OCI-LY1 (cell line): ENCODE results near the gene C19orf67.

ENCODE experiments used
- H2AFZ ChIP-seq: fragments of 200-600 bp; sonication (generic), shearing (Covaris generic); 2 replicates; pipeline ENCODE4 v1.6.0; 2014; ENCODE audit warnings: antibody characterized with exemption, mild to moderate bottlenecking, low read length
- H3F3A ChIP-seq: fragments of 200-600 bp; sonication (generic), shearing (Covaris generic); 2 replicates; pipeline ENCODE4 v1.6.0; 2014; ENCODE audit warnings: mild to moderate bottlenecking, antibody characterized with exemption, low read length, moderate library complexity; ENCODE audit not compliant: insufficient read depth
- H3K27ac ChIP-seq: fragments of 200-600 bp; sonication (generic); 2 replicates; pipeline ENCODE4 v1.5.1; 2014; ENCODE audit warnings: low read length, mixed run types, mild to moderate bottlenecking, low read depth; ENCODE audit not compliant: poor library complexity, severe bottlenecking
- H3K27me3 ChIP-seq: fragments of 200-600 bp; sonication (generic); 2 replicates; pipeline ENCODE4 v1.6.0; 2014; ENCODE audit warnings: antibody characterized with exemption, mild to moderate bottlenecking, low read length, moderate library complexity; ENCODE audit not compliant: insufficient read depth
- H3K36me3 ChIP-seq: fragments of 200-600 bp; sonication (generic); 2 replicates; pipeline ENCODE4 v1.6.1; 2014; ENCODE audit warnings: mild to moderate bottlenecking, antibody characterized with exemption, low read length, moderate library complexity, mixed read lengths; ENCODE audit not compliant: insufficient read depth
- H3K4me1 ChIP-seq: fragments of 200-600 bp; sonication (generic); 2 replicates; pipeline ENCODE4 v1.5.1; 2014; ENCODE audit warnings: mild to moderate bottlenecking, low read length, moderate library complexity; ENCODE audit not compliant: insufficient read depth, severe bottlenecking
- H3K4me2 ChIP-seq: fragments of 200-600 bp; sonication (generic), shearing (Covaris generic); 2 replicates; pipeline ENCODE4 v1.6.1; 2014; ENCODE audit warnings: low read length
- H3K4me3 ChIP-seq: fragments of 200-600 bp; sonication (generic); 2 replicates; pipeline ENCODE4 v1.5.1; 2014; ENCODE audit warnings: low read length, low read depth, mild to moderate bottlenecking, mixed read lengths; ENCODE audit not compliant: poor library complexity, severe bottlenecking
- H3K79me2 ChIP-seq: fragments of 200-600 bp; shearing (Covaris generic); 2 replicates; pipeline ENCODE4 v1.6.1; 2016; ENCODE audit warnings: mixed run types, low read length, mixed read lengths; ENCODE audit not compliant: insufficient read depth
- H3K9ac ChIP-seq: fragments of 200-600 bp; sonication (generic), shearing (Covaris generic); 2 replicates; pipeline ENCODE4 v1.6.1; 2014; ENCODE audit warnings: mild to moderate bottlenecking, low read length, mixed read lengths
- H3K9me2 ChIP-seq: fragments of 200-600 bp; sonication (generic), shearing (Covaris generic); 2 replicates; pipeline ENCODE4 v1.6.1; 2014; ENCODE audit warnings: low read depth, mild to moderate bottlenecking, low read length, mixed read lengths
- H3K9me3 ChIP-seq: fragments of 200-600 bp; shearing (Covaris generic); 2 replicates; pipeline ENCODE4 v1.6.1; 2014; ENCODE audit warnings: low read length, mixed read lengths
- H4K20me1 ChIP-seq: fragments of 200-600 bp; sonication (generic), shearing (Covaris generic); 2 replicates; pipeline ENCODE4 v1.6.0; 2016; ENCODE audit warnings: mild to moderate bottlenecking, low read length; ENCODE audit not compliant: insufficient read depth
- EZH2 ChIP-seq: fragments of 200-600 bp; sonication (generic), shearing (Covaris generic); IDR thresholded peaks from 2 replicates; pipeline ENCODE4 v1.8.0; 2017; ENCODE audit warnings: borderline replicate concordance, mixed run types, mild to moderate bottlenecking, antibody characterized with exemption, low read length, moderate library complexity, mixed read lengths
- TF ChIP-seq, protein P1 (sequence below): fragments of 200-600 bp; sonication (generic), shearing (Covaris generic); IDR thresholded peaks from 2 replicates; pipeline ENCODE4 v1.5.1; 2017; ENCODE audit warnings: mild to moderate bottlenecking, antibody characterized with exemption, low read length, moderate library complexity, mixed read lengths

The C19orf67 gene

DNA sequence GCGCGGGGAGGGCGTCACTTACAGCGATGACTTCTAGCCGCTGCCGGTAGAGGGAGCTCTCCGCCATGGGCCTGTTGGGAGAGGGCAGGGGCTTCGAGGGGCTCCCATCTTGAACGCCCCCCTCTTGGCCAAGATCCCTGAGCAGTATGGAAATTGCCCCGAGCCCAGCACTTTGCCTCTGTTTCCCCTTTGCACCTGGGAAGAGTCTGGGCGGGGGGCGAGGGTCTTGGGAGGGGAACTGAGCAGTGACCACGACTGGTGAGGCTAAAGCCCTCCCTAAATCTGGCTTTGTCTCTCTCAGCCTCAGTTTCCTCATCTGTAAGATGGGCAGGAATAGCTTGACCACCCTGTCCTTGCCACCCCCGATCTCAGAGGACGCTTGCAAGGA lies 26.5 kb downstream of the C19orf67 start:
- H3K9me3 ChIP-seq = no peaks in the 10 kb centered on the region
- TF ChIP-seq, protein P1, sequence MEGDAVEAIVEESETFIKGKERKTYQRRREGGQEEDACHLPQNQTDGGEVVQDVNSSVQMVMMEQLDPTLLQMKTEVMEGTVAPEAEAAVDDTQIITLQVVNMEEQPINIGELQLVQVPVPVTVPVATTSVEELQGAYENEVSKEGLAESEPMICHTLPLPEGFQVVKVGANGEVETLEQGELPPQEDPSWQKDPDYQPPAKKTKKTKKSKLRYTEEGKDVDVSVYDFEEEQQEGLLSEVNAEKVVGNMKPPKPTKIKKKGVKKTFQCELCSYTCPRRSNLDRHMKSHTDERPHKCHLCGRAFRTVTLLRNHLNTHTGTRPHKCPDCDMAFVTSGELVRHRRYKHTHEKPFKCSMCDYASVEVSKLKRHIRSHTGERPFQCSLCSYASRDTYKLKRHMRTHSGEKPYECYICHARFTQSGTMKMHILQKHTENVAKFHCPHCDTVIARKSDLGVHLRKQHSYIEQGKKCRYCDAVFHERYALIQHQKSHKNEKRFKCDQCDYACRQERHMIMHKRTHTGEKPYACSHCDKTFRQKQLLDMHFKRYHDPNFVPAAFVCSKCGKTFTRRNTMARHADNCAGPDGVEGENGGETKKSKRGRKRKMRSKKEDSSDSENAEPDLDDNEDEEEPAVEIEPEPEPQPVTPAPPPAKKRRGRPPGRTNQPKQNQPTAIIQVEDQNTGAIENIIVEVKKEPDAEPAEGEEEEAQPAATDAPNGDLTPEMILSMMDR = peak; percentile 88
- no peak for TF ChIP-seq EZH2
- peaks cover 5% of the 10 kb centered on the region; the same call in 1 of the 2 replicates for H3K27me3 ChIP-seq
- H3K79me2 ChIP-seq = no peaks in the 10 kb centered on the region
- no peak overlapping the region for H3K4me3 ChIP-seq
- no peaks in the 10 kb centered on the region for H3K9me2 ChIP-seq
- no peak overlapping the region for H2AFZ ChIP-seq
- H3K4me1 ChIP-seq = no peaks in the 10 kb centered on the region
- no peaks in the 10 kb centered on the region for H3F3A ChIP-seq
- H3K4me2 ChIP-seq = no peak overlapping the region
- H3K27ac ChIP-seq = no peak overlapping the region
- H3K36me3 ChIP-seq = no peaks in the 10 kb centered on the region
- H3K9ac ChIP-seq = no peak overlapping the region
- no peaks in the 10 kb centered on the region for H4K20me1 ChIP-seq

DNA sequence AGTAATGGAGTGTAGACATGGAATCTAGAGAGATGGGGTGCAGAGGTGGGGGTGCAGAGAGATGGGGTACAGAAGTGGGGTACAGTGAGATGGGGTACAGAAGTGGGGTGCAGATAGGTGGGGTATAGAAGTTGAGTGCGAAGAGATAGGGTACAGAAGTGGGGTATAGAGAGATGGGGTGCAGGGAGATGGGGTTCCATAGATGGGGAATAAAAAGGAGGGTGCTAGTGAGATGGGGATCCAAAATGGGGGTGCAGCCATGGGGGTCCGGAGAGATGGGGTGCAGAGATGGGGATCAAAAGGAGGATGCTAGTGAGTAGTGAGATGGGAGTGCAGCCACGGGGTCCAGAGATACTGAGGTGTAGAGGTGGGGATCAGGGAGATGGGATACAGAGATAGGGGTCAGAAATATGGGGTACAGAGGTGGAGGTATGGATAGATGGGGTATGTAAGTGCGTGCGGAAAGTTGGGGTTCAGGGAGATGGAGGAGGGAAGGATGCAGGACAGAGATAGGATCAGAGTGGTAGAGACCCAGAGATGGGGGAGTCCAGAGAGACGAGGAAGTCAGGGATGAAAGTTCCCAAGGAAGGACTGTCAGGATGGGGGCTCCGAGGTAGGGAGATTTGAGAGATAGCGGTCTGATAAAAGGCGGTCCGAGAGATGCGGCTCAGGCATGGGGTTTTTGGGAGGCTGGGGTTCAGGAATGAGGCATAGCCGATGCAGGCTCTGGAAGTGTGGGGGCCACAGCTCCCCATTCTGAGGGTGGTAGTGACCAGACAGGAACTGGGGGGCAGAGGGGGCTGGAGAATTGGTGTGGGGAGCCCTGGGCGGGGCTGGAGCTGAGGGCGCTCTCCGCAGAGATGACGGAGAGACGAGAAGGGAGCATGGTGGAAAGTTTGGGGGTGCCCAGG lies 27.1 kb downstream of the C19orf67 start:
- no peak overlapping the region for H3K27ac ChIP-seq
- no peaks in the 10 kb centered on the region for H4K20me1 ChIP-seq
- no peaks in the 10 kb centered on the region for H3K9me3 ChIP-seq
- no peak overlapping the region for H3K4me3 ChIP-seq
- H3K9me2 ChIP-seq = no peaks in the 10 kb centered on the region
- no peaks in the 10 kb centered on the region for H3K4me1 ChIP-seq
- H3K27me3 ChIP-seq = peaks cover 5% of the 10 kb centered on the region; the same call in 1 of the 2 replicates
- H3K9ac ChIP-seq = no peak overlapping the region
- no peak overlapping the region for H3K4me2 ChIP-seq
- no peak overlapping the region for H2AFZ ChIP-seq
- H3K79me2 ChIP-seq = no peaks in the 10 kb centered on the region
- no peaks in the 10 kb centered on the region for H3K36me3 ChIP-seq
- H3F3A ChIP-seq = no peaks in the 10 kb centered on the region
- TF ChIP-seq, protein P1 = no peak
- TF ChIP-seq EZH2 = no peak

DNA sequence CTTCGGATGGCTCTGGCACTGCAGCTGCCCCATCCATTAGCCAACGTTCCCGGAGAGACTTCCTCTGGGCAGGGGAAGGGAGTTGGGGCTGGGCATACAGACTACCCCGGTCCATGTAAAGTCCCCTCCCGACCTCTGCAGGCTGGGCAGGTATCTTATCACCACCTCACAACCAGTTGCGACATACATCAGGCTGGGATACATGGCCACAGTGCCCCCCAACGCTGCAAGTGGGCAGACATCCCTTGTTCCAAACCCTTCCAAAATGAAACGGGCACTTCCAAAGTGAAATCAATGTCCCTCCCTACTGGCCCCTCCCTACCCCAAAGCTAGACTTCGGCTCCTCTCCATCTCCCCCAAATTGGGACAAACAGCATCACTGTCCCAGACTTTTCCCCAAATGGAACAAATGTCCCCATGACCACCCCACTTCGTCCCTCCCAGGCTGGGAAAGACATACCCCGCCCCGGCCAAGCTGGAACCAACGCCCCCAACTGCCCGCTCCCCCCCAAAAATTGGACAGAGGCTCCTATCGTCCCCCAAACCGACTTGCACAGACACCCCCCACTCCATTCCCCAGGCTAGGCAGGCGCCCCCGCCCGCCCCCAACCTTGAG lies 28.7 kb downstream of the C19orf67 start:
- TF ChIP-seq, protein P1 = no peak
- no peak for TF ChIP-seq EZH2
- Histone ChIP-seq H3K4me3 (no peak overlapping the region), H3K36me3 (no peaks in the 10 kb centered on the region), H3F3A (no peaks in the 10 kb centered on the region), H3K27ac (no peak overlapping the region), H4K20me1 (no peaks in the 10 kb centered on the region), H3K4me2 (no peak overlapping the region), H3K79me2 (no peaks in the 10 kb centered on the region), H3K9me3 (no peaks in the 10 kb centered on the region), H3K9ac (no peak overlapping the region), H3K27me3 (peaks cover 5% of the 10 kb centered on the region; the same call in 1 of the 2 replicates), H3K4me1 (no peaks in the 10 kb centered on the region), H2AFZ (no peak overlapping the region), H3K9me2 (no peaks in the 10 kb centered on the region)
